AG10803 (cell line): ENCODE data around the gene EML2.
"Not testable (repeated sequence)": the region's sequence is repeated elsewhere in the genome, so short reads cannot be mapped to it uniquely, and the experiment has no call there.

Source experiments
- DNase-seq: peaks from one replicate; pipeline ENCODE4 v3.0.0; 2010; ENCODE audit warnings: low read depth
- H3K4me3 ChIP-seq: 2 replicates; pipeline ENCODE4 v1.5.1; 2011; ENCODE audit warnings: mild to moderate bottlenecking, low read length, control low read depth
- TF ChIP-seq, protein P1 (sequence below): conservative IDR thresholded peaks from 2 replicates; pipeline ENCODE4 v1.5.1; 2011; ENCODE audit warnings: mild to moderate bottlenecking, low read length, control low read depth, inconsistent platforms

Gene EML2

GRCh38 chr19:45637890-45638667 is 1.1 kb downstream of the EML2 start:
- TF ChIP-seq, protein P1, sequence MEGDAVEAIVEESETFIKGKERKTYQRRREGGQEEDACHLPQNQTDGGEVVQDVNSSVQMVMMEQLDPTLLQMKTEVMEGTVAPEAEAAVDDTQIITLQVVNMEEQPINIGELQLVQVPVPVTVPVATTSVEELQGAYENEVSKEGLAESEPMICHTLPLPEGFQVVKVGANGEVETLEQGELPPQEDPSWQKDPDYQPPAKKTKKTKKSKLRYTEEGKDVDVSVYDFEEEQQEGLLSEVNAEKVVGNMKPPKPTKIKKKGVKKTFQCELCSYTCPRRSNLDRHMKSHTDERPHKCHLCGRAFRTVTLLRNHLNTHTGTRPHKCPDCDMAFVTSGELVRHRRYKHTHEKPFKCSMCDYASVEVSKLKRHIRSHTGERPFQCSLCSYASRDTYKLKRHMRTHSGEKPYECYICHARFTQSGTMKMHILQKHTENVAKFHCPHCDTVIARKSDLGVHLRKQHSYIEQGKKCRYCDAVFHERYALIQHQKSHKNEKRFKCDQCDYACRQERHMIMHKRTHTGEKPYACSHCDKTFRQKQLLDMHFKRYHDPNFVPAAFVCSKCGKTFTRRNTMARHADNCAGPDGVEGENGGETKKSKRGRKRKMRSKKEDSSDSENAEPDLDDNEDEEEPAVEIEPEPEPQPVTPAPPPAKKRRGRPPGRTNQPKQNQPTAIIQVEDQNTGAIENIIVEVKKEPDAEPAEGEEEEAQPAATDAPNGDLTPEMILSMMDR, result no peak
- peak overlapping the region; percentile 81 for H3K4me3 ChIP-seq
- peak; percentile 43 for DNase-seq

- TF ChIP-seq, protein P1, result no peak
- H3K4me3 ChIP-seq, result no peak overlapping the region
- no peak for DNase-seq
These were observed 2.3 kb downstream of the EML2 start for GRCh38 chr19:45636902-45637301.

GRCh38 chr19:45636275-45636674 is 2.9 kb downstream of the EML2 start:
- H3K4me3 ChIP-seq, result no peak overlapping the region
- DNase-seq, result no peak
- TF ChIP-seq, protein P1, result no peak

DNA sequence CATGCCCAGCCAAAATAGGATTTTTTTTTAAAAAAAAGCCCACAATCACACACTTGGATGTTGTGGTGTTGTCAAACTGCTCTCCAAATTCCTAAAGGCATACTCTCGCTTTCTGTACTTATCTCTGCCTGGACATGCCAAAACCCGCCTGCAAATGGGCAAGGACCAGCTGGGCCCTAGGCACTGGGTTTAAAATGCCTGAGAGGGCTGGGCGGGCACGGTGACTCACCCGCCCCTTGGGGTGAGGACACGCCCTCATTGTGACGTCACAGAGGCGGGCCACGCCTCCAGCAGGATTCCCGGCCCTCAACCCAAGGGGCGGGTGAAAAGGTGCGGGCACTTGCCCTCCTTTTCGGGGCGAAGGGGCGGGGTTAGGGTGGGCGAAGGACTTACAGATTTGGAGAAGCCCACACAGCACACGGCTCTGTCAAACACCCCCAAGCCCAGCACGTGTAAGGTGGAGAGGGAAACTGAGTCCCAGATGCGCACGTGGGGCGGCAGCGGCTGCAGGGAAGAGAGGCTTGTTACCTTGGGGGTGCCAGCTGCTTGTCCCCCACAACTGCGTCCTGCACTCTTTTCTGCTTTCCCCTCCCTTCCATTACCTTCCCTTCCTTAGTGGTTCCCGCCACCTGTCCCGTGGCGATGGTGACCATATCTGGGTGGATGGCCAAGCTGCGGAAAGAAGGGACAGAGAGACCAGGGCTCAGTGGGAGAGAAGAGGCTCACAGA is 6.6 kb downstream of the EML2 start:
- H3K4me3 ChIP-seq, result no peak overlapping the region
- TF ChIP-seq, protein P1, result no peak
- peak; percentile 94 for DNase-seq

- peak; percentile 94 for DNase-seq
These were observed 8.7 kb downstream of the EML2 start for GRCh38 chr19:45630463-45630862.

DNA sequence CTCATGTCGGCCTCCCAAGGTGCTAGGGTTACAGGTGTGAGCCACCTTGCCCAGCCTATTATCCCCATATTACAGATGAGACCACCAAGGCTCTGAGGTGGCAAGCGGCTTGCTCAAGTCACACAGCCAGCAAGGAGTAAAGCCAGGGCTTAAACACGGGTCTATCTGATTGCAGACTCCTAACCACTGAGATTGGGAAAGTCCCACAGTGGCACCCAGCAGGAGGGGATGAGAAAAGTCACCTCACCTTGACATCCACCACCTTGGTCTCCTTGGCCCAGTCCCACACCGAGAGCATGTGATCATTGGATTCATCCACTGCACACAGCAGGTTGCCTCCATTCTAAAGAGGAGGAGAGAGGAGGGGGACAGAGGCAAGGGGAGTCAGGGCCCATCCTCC is 9.5 kb downstream of the EML2 start:
- no peak for DNase-seq
- H3K4me3 ChIP-seq, result no peak overlapping the region
- TF ChIP-seq, protein P1, result no peak

More at GRCh38 chr19:45630463-45630862, 8.7 kb downstream of the EML2 start:
- TF ChIP-seq, protein P1, result no peak
- H3K4me3 ChIP-seq, result no peak overlapping the region

- not testable (repeated sequence) for H3K4me3 ChIP-seq, DNase-seq
These were observed 11.0 kb downstream of the EML2 start for GRCh38 chr19:45628219-45628618.
